Astrocyte of the cerebellum (primary cell): ENCODE results near the gene ULK2.

ENCODE experiments used
- DNase-seq: peaks from one replicate; pipeline ENCODE4 v3.0.0-alpha.2; 2011; ENCODE audit warnings: low read depth
- H3K4me3 ChIP-seq: 2 replicates; pipeline ENCODE4 v1.5.1; 2011; ENCODE audit warnings: mild to moderate bottlenecking, low read depth, low read length, moderate library complexity
- in situ Hi-C: cut with HindIII; loops from 2 replicates; pipeline ENCODE4 v1.10.0; 2017; ENCODE audit warnings: low sequenced_read_pairs
- TF ChIP-seq, protein P1 (sequence below): IDR thresholded peaks from 2 replicates; pipeline ENCODE4 v1.5.1; 2012; ENCODE audit warnings: low read length, low read depth, moderate library complexity, mild to moderate bottlenecking; ENCODE audit errors: missing control alignments

ULK2 gene

DNA sequence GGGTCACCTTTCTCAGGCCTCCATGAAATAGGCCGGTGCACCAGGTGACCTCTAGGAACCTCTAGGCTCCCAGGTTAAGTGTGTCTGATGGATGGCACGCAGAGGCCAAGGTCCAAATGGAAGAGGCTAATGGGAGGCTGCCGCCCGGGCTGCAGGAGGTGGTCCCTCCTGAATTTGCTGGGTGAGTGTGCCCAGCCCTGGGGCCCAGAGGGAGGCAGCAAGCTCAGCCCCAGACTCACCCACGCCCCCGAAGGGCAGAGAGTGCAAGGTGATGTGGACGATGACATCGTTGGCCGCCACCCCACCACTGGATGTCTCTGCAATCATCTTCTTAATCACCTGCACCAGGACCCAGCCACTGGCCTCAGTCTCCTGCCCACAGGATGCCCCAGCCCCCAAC, 129.0 kb downstream of the ULK2 start:
- no peak overlapping the region for H3K4me3 ChIP-seq
- in situ Hi-C loops = no loop called here
- TF ChIP-seq, protein P1, sequence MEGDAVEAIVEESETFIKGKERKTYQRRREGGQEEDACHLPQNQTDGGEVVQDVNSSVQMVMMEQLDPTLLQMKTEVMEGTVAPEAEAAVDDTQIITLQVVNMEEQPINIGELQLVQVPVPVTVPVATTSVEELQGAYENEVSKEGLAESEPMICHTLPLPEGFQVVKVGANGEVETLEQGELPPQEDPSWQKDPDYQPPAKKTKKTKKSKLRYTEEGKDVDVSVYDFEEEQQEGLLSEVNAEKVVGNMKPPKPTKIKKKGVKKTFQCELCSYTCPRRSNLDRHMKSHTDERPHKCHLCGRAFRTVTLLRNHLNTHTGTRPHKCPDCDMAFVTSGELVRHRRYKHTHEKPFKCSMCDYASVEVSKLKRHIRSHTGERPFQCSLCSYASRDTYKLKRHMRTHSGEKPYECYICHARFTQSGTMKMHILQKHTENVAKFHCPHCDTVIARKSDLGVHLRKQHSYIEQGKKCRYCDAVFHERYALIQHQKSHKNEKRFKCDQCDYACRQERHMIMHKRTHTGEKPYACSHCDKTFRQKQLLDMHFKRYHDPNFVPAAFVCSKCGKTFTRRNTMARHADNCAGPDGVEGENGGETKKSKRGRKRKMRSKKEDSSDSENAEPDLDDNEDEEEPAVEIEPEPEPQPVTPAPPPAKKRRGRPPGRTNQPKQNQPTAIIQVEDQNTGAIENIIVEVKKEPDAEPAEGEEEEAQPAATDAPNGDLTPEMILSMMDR = no peak
- no peak for DNase-seq

DNA sequence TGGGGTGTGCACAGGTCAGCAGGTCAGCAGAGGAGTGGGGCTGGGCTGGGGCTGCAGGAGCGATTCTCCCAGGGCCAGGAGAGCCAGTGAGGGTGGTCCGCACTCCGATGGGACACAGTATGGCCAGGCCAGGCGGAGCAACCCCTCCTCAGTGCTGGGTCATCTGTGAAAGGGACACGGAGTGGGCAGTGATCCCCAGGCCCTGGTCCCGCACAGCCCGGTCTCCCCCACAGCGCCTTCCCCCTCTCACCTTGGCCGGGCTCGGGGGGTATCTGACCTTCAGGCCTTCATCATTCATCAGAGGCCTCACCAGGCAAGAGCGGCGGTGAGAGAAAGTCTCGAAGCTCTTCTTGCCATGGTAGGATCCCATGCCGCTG, 129.7 kb downstream of the ULK2 start:
- in situ Hi-C loops = no loop called here
- TF ChIP-seq, protein P1 = no peak
- no peak for DNase-seq
- no peak overlapping the region for H3K4me3 ChIP-seq

DNA sequence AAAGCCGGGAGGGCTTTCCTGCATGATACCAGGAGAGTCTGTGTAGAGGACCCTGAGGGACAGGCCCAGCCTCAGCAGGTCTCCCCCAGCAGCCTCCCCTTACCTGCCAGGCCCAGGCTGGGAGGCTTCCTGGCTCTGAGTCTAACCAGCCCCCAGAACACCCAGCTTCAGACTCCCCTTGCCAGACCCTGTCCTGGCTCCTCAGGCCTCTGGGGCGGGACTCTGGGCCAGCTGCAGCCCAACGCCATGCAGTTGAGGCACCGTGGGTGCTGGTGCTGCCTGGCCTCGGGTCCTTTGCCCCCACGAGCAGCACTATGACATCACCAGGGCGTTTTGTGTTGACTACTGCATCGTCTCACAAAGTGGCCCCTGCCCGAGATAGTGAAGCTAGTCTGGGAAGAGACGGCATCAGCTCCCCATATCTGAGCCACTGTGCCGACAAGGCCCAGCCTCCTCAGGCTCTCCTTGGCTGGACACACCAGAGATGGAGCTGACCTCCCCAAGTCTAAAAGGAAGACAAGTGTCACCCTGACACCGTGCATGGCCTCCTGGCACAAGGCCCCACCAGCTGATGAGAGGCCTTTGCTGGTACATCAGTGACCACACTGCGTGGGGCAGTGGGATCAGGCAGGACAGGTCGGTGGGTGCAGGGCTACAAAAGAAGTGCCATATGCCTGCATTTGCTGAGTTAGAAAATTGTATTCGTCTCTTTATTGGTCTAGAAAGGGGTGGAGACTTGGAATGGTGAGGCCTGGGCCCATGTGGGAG, 130.2 kb downstream of the ULK2 start:
- in situ Hi-C loops = no loop called here
- no peak overlapping the region for H3K4me3 ChIP-seq
- TF ChIP-seq, protein P1 = no peak
- no peak for DNase-seq

DNA sequence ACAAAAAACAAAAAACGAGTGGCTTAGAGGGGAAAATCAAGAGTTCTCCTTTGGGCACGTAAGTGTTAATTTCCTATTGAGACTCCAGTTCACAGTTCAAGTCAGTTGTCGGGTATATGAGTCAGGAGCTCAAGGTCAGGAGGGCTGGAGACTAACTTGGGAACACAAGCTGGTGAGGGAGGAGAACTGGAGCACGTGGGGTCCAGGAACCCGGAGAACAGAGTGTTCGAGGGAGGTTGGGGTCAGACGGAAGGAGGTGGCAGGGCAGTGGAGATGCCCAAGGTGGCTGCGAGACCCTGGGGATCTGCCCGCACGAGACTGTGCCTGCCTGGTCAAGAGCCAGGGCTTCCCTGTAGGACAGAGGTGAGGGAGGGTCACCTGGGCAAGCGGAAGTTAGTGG, 131.7 kb downstream of the ULK2 start:
- TF ChIP-seq, protein P1 = no peak
- in situ Hi-C loops = no loop called here
- no peak overlapping the region for H3K4me3 ChIP-seq
- DNase-seq = no peak

DNA sequence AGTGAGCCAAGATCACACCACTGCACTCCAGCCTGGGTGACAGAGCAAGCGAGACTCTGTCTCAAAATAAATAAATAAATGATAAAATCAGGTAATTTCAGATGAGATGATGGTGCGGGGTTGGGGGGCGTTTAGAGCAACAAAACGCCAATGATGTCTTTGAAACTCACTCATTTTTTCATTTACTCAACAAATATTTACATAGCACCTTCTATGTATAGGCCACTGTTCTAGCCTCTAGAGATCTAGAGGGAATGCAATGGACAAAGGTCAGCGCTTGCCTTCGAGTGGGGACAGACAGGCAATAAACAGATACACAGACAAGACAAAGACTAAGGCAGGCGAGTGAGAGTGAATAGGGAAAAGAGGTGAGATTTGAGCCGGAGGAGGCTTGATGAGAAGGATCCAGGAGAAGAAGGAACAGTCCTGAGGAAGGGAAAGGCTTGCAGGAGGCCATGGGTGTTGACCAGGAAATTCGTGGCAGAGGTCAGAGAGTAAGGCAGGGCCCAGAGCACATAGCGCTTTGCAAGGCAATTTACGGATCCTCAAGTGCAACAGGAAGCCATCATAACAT, 133.7 kb downstream of the ULK2 start:
- H3K4me3 ChIP-seq = no peak overlapping the region
- no peak for DNase-seq
- in situ Hi-C loops = no loop called here
- TF ChIP-seq, protein P1 = no peak

DNA sequence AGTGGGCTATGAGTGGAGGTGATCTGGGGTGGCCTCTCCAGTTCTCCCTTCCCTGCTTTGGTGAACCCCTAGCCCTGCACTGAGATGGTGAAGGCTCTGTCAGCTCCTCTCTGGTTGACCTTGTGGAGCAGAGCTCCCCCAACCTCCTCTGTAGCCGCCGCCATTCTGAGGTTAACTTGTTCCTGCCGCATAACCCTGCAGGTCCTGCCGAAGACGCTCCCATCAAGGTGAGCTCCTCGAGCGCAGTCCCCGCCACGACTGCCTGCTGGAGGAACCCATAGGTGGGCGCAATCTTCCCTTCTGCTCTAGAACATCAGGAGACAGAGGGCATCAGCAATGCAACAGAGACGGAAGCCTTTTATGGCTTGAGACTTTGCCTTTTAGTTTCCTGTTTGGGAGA, 136.1 kb downstream of the ULK2 start:
- in situ Hi-C loops = no loop called here
- DNase-seq = no peak
- no peak overlapping the region for H3K4me3 ChIP-seq
- TF ChIP-seq, protein P1 = no peak
